Sigmoid colon (tissue), 7 donors: ENCODE results near the gene FAM229B. TPM values are rescaled to one million over a fixed set of nuclear protein-coding genes. Genes with fewer than 3 reads are reported as not detected.

Experiments used
- DNase-seq: peaks from one replicate; pipeline ENCODE4 v3.0.0-alpha.2; 2019
- H3K27ac ChIP-seq, 4 donors: fragments of 200-600 bp; sonication (generic); one replicate each; pipeline ENCODE4 v1.5.1; 2016 to 2019; ENCODE audit warnings: mild to moderate bottlenecking in 1 of 4
- H3K27me3 ChIP-seq, 3 donors: fragments of 200-600 bp; sonication (generic); one replicate each; pipeline ENCODE4 v1.5.1; 2019; ENCODE audit warnings: mild to moderate bottlenecking in 1 of 3
- H3K36me3 ChIP-seq, 4 donors: fragments of 200-600 bp; sonication (generic); one replicate each; pipeline ENCODE4 v1.5.1; 2016 to 2019
- H3K4me1 ChIP-seq, 4 donors: fragments of 200-600 bp; sonication (generic); one replicate each; pipeline ENCODE4 v1.5.1; 2017 to 2019
- H3K4me3 ChIP-seq, 4 donors: fragments of 200-600 bp; sonication (generic); one replicate each; pipeline ENCODE4 v1.5.1; 2017 to 2019; ENCODE audit warnings: mild to moderate bottlenecking in 2 of 4, moderate library complexity in 1 of 4
- H3K9me3 ChIP-seq, 4 donors: fragments of 200-600 bp in 3 of 4; sonication (generic) in 3 of 4; one replicate each; pipeline versions ENCODE4 v1.5.1 to v1.6.1; 2013 to 2019
- EP300 ChIP-seq, 4 donors: sonication (generic); formaldehyde crosslinking; IDR thresholded peaks; one replicate each; pipeline ENCODE4 v1.6.1; 2017; ENCODE audit warnings: antibody characterized with exemption in 4 of 4
- POLR2A ChIP-seq, 2 donors: fragments of 450-650 bp; IDR thresholded peaks; one replicate each; pipeline ENCODE4 v1.6.1; 2016; ENCODE audit warnings: antibody characterized with exemption in 2 of 2, mild to moderate bottlenecking in 2 of 2, moderate library complexity in 2 of 2
- POLR2AphosphoS5 ChIP-seq, 4 donors: sonication (generic); formaldehyde crosslinking; IDR thresholded peaks; one replicate each; pipeline ENCODE4 v1.6.1; 2017; ENCODE audit warnings: antibody characterized with exemption in 4 of 4
- WGBS, 2 donors: extraction: QIAGEN DNeasy Blood & Tissue Kit; methylation state at CpG; one replicate each; pipeline ENCODE4 v1.1.7; 2013; 5-methylcytosine and 5-hydroxymethylcytosine counted together
- intact Hi-C: fragments of 100-400 bp; cut with DNase I; formaldehyde crosslinking; loops from one replicate; pipeline ENCODE4 v1.15.1; 2023
- polyA plus RNA-seq, 3 donors: library from polyadenylated mRNA; stranded (reverse); fragments of 200-250 nt; gene quantifications; one replicate each; pipeline ENCODE4 v1.2.3, GENCODE V29; 2013
- total RNA-seq, 4 donors: library from RNA; depleted of rRNA; stranded (reverse); fragments of >200 nt; gene quantifications; one replicate each; pipeline ENCODE4 v1.1.0, GENCODE V29; 2016
- TF ChIP-seq, protein P1 (sequence below), 4 experiments: fragments of 450-650 bp in 3 of 4; fragments of 200-600 bp in 1 of 4; IDR thresholded peaks; one replicate each; pipeline ENCODE4 v1.5.1; 2016 to 2019; ENCODE audit warnings: antibody characterized with exemption in 4 of 4, mild to moderate bottlenecking in 3 of 4, moderate library complexity in 2 of 4
- donor health status: healthy with polysubstance abuse.
- donor health status: Bipolar disorder and iron deficiency.
- donor health status: healthy.

The FAM229B gene
- total and polyA plus RNA-seq, 7 donors, result 0.46 to 22.2 (median 11.4) TPM

- no peak for DNase-seq
- WGBS, 2 donors, result 76 to 79% methylated on average over 4 of the region's 4 CpGs
- no peak overlapping the region for H3K4me3 ChIP-seq
- peaks cover 6 to 72% (median 14%) of the 10 kb centered on the region in 4 donors for H3K36me3 ChIP-seq
- H3K27ac ChIP-seq, result peak overlapping the region; percentile 68 to 85 (median 78)
- TF ChIP-seq, protein P1, sequence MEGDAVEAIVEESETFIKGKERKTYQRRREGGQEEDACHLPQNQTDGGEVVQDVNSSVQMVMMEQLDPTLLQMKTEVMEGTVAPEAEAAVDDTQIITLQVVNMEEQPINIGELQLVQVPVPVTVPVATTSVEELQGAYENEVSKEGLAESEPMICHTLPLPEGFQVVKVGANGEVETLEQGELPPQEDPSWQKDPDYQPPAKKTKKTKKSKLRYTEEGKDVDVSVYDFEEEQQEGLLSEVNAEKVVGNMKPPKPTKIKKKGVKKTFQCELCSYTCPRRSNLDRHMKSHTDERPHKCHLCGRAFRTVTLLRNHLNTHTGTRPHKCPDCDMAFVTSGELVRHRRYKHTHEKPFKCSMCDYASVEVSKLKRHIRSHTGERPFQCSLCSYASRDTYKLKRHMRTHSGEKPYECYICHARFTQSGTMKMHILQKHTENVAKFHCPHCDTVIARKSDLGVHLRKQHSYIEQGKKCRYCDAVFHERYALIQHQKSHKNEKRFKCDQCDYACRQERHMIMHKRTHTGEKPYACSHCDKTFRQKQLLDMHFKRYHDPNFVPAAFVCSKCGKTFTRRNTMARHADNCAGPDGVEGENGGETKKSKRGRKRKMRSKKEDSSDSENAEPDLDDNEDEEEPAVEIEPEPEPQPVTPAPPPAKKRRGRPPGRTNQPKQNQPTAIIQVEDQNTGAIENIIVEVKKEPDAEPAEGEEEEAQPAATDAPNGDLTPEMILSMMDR (IDR thresholded peaks at IDR 0.05), result no peak
- TF ChIP-seq POLR2AphosphoS5 (IDR thresholded peaks at IDR 0.05), result peak in 3 of 4 donors; percentile 36 to 69 (median 47)
- TF ChIP-seq POLR2A (IDR thresholded peaks at IDR 0.05), result no peak
- TF ChIP-seq EP300 (IDR thresholded peaks at IDR 0.05), result peak in 1 of 4 donors; percentile 16
- peaks cover 0 to 24% (median 18%) of the 10 kb centered on the region in 4 donors for H3K4me1 ChIP-seq
- H3K9me3 ChIP-seq, result no peaks in the 10 kb centered on the region
- intact Hi-C loops, result loop anchor here (5.0 kb wide), 1 partner anchor 62 kb away; the partner anchor contains the start of genes FAM229B and TUBE1
- no peaks in the 10 kb centered on the region for H3K27me3 ChIP-seq
Measured at GRCh38 chr6:112149719-112150263, 62.4 kb downstream of the FAM229B start.

- TF ChIP-seq POLR2AphosphoS5 (IDR thresholded peaks at IDR 0.05) (peak in 2 of 4 donors; percentile 12 to 38), EP300 (IDR thresholded peaks at IDR 0.05) (no peak)
- Histone ChIP-seq H3K36me3 (peaks cover under 1 to 68% (median 12%) of the 10 kb centered on the region in 4 donors), H3K27ac (peak overlapping the region; percentile 68 to 85 (median 78)), H3K4me3 (no peak overlapping the region), H3K9me3 (no peaks in the 10 kb centered on the region), H3K4me1 (peaks cover 0 to 24% (median 20%) of the 10 kb centered on the region in 4 donors), H3K27me3 (no peaks in the 10 kb centered on the region)
- DNase-seq, result peak; percentile 76
- WGBS, 2 donors, result 40 to 62% methylated on average over 5 of the region's 5 CpGs
- intact Hi-C loops, result loop anchor here (5.0 kb wide), 1 partner anchor 63 kb away; the partner anchor contains the start of genes FAM229B and TUBE1
Measured at GRCh38 chr6:112150363-112150762, 63.0 kb downstream of the FAM229B start.

Other genes with a start within 250 kb of the FAM229B start
- gene FYN, start 214.1 kb upstream of the FAM229B start, total RNA-seq, result 10 to 100 TPM; 56.9 to 81.4 (median 67.9) TPM
- 10 to 100 TPM in 2 of 3 donors, 1 to 10 TPM in 1; 2.3 to 43.9 (median 35.4) TPM for gene FYN, start 214.1 kb upstream of the FAM229B start, polyA plus RNA-seq
- not detected for gene CCN6, start 33.5 kb upstream of the FAM229B start, total RNA-seq
- not detected for gene CCN6, start 33.5 kb upstream of the FAM229B start, polyA plus RNA-seq
- 10 to 100 TPM; 32.5 to 65.2 (median 48.6) TPM for gene TUBE1, start 109 bp upstream of the FAM229B start, total RNA-seq
- 10 to 100 TPM in 1 of 3 donors, 1 to 10 TPM in 2; 7.6 to 10.2 (median 9.4) TPM for gene TUBE1, start 109 bp upstream of the FAM229B start, polyA plus RNA-seq
- gene LAMA4, start 167.0 kb downstream of the FAM229B start, total RNA-seq, result 100 to 1,000 TPM in 3 of 4 donors, 10 to 100 TPM in 1; 95.3 to 225 (median 140) TPM
- 10 to 100 TPM in 1 of 3 donors, 1 to 10 TPM in 2; 6.9 to 16.6 (median 9.0) TPM for gene LAMA4, start 167.0 kb downstream of the FAM229B start, polyA plus RNA-seq